GM19193 (cell line): Measurements from ENCODE around the gene SPDYE2B.
"Not testable (repeated sequence)": the region's sequence is repeated elsewhere in the genome, so short reads cannot be mapped to it uniquely, and the experiment has no call there.

Experiments used
- POLR2A ChIP-seq: IDR thresholded peaks from 4 replicates; pipeline ENCODE4 v1.6.1; 2011; ENCODE audit not compliant: insufficient read depth, insufficient read length; ENCODE audit errors: extremely low read depth

The SPDYE2B gene

GRCh38 chr7:102649924-102650323 lies at the start of gene SPDYE2B:
SPDYE2B (plus strand) TSS chr7:102650319; CDS start chr7:102652349, 2,030 bp downstream.
- TF ChIP-seq POLR2A = not testable (repeated sequence)

- TF ChIP-seq POLR2A = not testable (repeated sequence)
These were observed 33.5 kb upstream of the SPDYE2B start, which contains the start of gene RASA4 for GRCh38 chr7:102616507-102617125. RASA4 (minus strand) TSS chr7:102616756; CDS start chr7:102616689, 67 bp downstream.

GRCh38 chr7:102642691-102643090 lies 7.4 kb upstream of the SPDYE2B start, which contains the start of gene UPK3BL1:
UPK3BL1 (minus strand) TSS chr7:102642791; CDS start chr7:102642741, 50 bp downstream.
- TF ChIP-seq POLR2A = not testable (repeated sequence)

- not testable (repeated sequence) for TF ChIP-seq POLR2A
These were observed 21.2 kb downstream of the SPDYE2B start, which contains the start of gene POLR2J2 for GRCh38 chr7:102671166-102671955. POLR2J2 (minus strand) TSS chr7:102671663; CDS start chr7:102671601, 62 bp downstream.
